ENCODE data around the gene CHD5. TPM values are rescaled to one million over a fixed set of nuclear protein-coding genes. Genes with fewer than 3 reads are reported as not detected.

CHD5 gene
- total RNA-seq, 4 donors from 2014 or later, result 0.14 to 1.6 (median 1.2) TPM

- TF ChIP-seq CTCF (IDR thresholded peaks at IDR 0.05), result no peak
- TF ChIP-seq POLR2A (IDR thresholded peaks at IDR 0.05), result no peak
- TF ChIP-seq EP300 (IDR thresholded peaks at IDR 0.05; ENCODE audit: low read depth), result no peak
- no peak for TF ChIP-seq POLR2AphosphoS5 (IDR thresholded peaks at IDR 0.05)
- Histone ChIP-seq H3K27me3 (peaks cover 51% of the 10 kb centered on the region), H3K9me3 (no peaks in the 10 kb centered on the region), H3K4me1 (no peaks in the 10 kb centered on the region), H3K27ac (no peak overlapping the region), H3K36me3 (no peaks in the 10 kb centered on the region), H3K4me3 (no peak overlapping the region)
- DNase-seq, result no peak
- WGBS, 2 donors (ENCODE audit: low coverage in 1 of 2), result 63% methylated on average over 12 of the region's 12 CpGs; no CpG with 5 or more reads in 1 of the 2 donors
- intact Hi-C loops (cut with DNase I; ENCODE audit: low total_unique reads) (no loop called here), in situ Hi-C loops (cut with MboI; ENCODE audit: low pct_ligation_motif_present in 1 of 4, low pct_unique_long_range_greater_than_20kb in 1 of 4, low sequenced_read_pairs in 3 of 4) (no loop called here)
Observed at GRCh38 chr1:6165441-6165985, 14.6 kb downstream of the CHD5 start.

- no peak overlapping the region for H3K27ac ChIP-seq
- H3K27me3 ChIP-seq, result peaks cover 49% of the 10 kb centered on the region
- DNase-seq, result no peak
- TF ChIP-seq CTCF (IDR thresholded peaks at IDR 0.05) (no peak), POLR2A (IDR thresholded peaks at IDR 0.05) (no peak), EP300 (IDR thresholded peaks at IDR 0.05; ENCODE audit: low read depth) (no peak), POLR2AphosphoS5 (IDR thresholded peaks at IDR 0.05) (no peak)
- H3K4me3 ChIP-seq, result no peak overlapping the region
- intact Hi-C loops (cut with DNase I; ENCODE audit: low total_unique reads) (no loop called here), in situ Hi-C loops (cut with MboI; ENCODE audit: low pct_ligation_motif_present in 1 of 4, low pct_unique_long_range_greater_than_20kb in 1 of 4, low sequenced_read_pairs in 3 of 4) (no loop called here)
- 65 to 80% methylated on average over 1 to 7 of the region's 7 CpGs for WGBS, 2 donors (ENCODE audit: low coverage in 1 of 2)
- no peaks in the 10 kb centered on the region for H3K4me1 ChIP-seq
- no peaks in the 10 kb centered on the region for H3K36me3 ChIP-seq
- H3K9me3 ChIP-seq, result no peaks in the 10 kb centered on the region
Observed at GRCh38 chr1:6165027-6165426, 15.1 kb downstream of the CHD5 start.

GRCh38 chr1:6163973-6164617, 16.0 kb downstream of the CHD5 start:
- no peak overlapping the region for H3K27ac ChIP-seq
- no peaks in the 10 kb centered on the region for H3K9me3 ChIP-seq
- H3K27me3 ChIP-seq, result peaks cover 44% of the 10 kb centered on the region
- in situ Hi-C loops (cut with MboI; ENCODE audit: low pct_ligation_motif_present in 1 of 4, low pct_unique_long_range_greater_than_20kb in 1 of 4, low sequenced_read_pairs in 3 of 4), result no loop called here
- no peaks in the 10 kb centered on the region for H3K4me1 ChIP-seq
- H3K4me3 ChIP-seq, result no peak overlapping the region
- intact Hi-C loops (cut with DNase I; ENCODE audit: low total_unique reads), result no loop called here
- H3K36me3 ChIP-seq, result no peaks in the 10 kb centered on the region
- TF ChIP-seq POLR2AphosphoS5 (IDR thresholded peaks at IDR 0.05) (no peak), CTCF (IDR thresholded peaks at IDR 0.05) (no peak), EP300 (IDR thresholded peaks at IDR 0.05; ENCODE audit: low read depth) (no peak), POLR2A (IDR thresholded peaks at IDR 0.05) (no peak)
- 74 to 77% methylated on average over 9 to 19 of the region's 19 CpGs for WGBS, 2 donors (ENCODE audit: low coverage in 1 of 2)
- no peak for DNase-seq

- in situ Hi-C loops (cut with MboI; ENCODE audit: low pct_ligation_motif_present in 1 of 4, low pct_unique_long_range_greater_than_20kb in 1 of 4, low sequenced_read_pairs in 3 of 4) (no loop called here), intact Hi-C loops (cut with DNase I; ENCODE audit: low total_unique reads) (no loop called here)
- Histone ChIP-seq H3K36me3 (no peaks in the 10 kb centered on the region), H3K4me1 (no peaks in the 10 kb centered on the region), H3K9me3 (no peaks in the 10 kb centered on the region), H3K4me3 (no peak overlapping the region), H3K27ac (no peak overlapping the region), H3K27me3 (peaks cover 42% of the 10 kb centered on the region)
- DNase-seq, result no peak
- WGBS, 2 donors (ENCODE audit: low coverage in 1 of 2), result 76 to 100% methylated on average over 1 to 15 of the region's 15 CpGs
- TF ChIP-seq EP300 (IDR thresholded peaks at IDR 0.05; ENCODE audit: low read depth), result no peak
- no peak for TF ChIP-seq POLR2AphosphoS5 (IDR thresholded peaks at IDR 0.05)
- TF ChIP-seq CTCF (IDR thresholded peaks at IDR 0.05), result no peak
- TF ChIP-seq POLR2A (IDR thresholded peaks at IDR 0.05), result no peak
Observed at GRCh38 chr1:6163191-6163972, 16.7 kb downstream of the CHD5 start.
